Ectodermal cell (in vitro differentiated cells): ENCODE data around the gene TAOK1. TPM values are rescaled to one million over a fixed set of nuclear protein-coding genes. Genes with fewer than 3 reads are reported as not detected.
A peak's percentile ranks its signal among the peaks of the same experiment; 100 is the strongest.
"Not testable (repeated sequence)": the region's sequence is repeated elsewhere in the genome, so short reads cannot be mapped to it uniquely, and the experiment has no call there.

Source experiments
- H3K27ac ChIP-seq: 2 replicates; pipeline ENCODE4 v1.7.0; 2013; ENCODE audit warnings: mild to moderate bottlenecking, low read depth, low read length; ENCODE audit not compliant: insufficient read depth, poor library complexity, severe bottlenecking
- H3K27me3 ChIP-seq: 2 replicates; pipeline ENCODE4 v1.7.0; 2013; ENCODE audit warnings: mild to moderate bottlenecking, low read length; ENCODE audit not compliant: insufficient read depth, control insufficient read depth, poor library complexity, severe bottlenecking
- H3K36me3 ChIP-seq: one replicate; pipeline ENCODE4 v1.7.0; 2013; ENCODE audit warnings: low read length; ENCODE audit not compliant: control insufficient read depth, insufficient read depth
- H3K4me1 ChIP-seq: one replicate; pipeline ENCODE4 v1.7.0; 2013; ENCODE audit warnings: low read length; ENCODE audit not compliant: control insufficient read depth, insufficient read depth
- H3K4me3 ChIP-seq: 2 replicates; pipeline ENCODE4 v1.7.0; 2013; ENCODE audit warnings: low read depth, low read length, control low read depth; ENCODE audit not compliant: insufficient read depth
- H3K9me3 ChIP-seq: 2 replicates; pipeline ENCODE4 v1.7.0; 2013; ENCODE audit warnings: mild to moderate bottlenecking, low read length, moderate library complexity; ENCODE audit not compliant: control insufficient read depth
- WGBS, 2 experiments: methylation state at CpG; one replicate each; pipeline ENCODE4 v1.1.7; 2013; ENCODE audit warnings: missing lambda C conversion rate in 2 of 2; 5-methylcytosine and 5-hydroxymethylcytosine counted together
- polyA plus RNA-seq, 4 experiments: library from polyadenylated mRNA; stranded (reverse); fragments of 50-300 nt; gene quantifications; one replicate each; pipeline ENCODE4 v1.2.3, GENCODE V29; 2013

Gene TAOK1
- 43.7 TPM for polyA plus RNA-seq (2013, experiment 1 of 4)
- 55.5 TPM for polyA plus RNA-seq (2013, experiment 2 of 4)
- 32.4 TPM for polyA plus RNA-seq (2013, experiment 3 of 4)
- 42.9 TPM for polyA plus RNA-seq (2013, experiment 4 of 4)

GRCh38 chr17:29389982-29390850, at the start of gene TAOK1:
TSS of gene TAOK1 (plus strand) at chr17:29390363. CDS start at chr17:29451549, 61,186 bp downstream.
- peaks cover 11% of the 10 kb centered on the region for H3K4me1 ChIP-seq
- H3K36me3 ChIP-seq: no peaks in the 10 kb centered on the region
- no peaks in the 10 kb centered on the region for H3K9me3 ChIP-seq
- H3K4me3 ChIP-seq: peak within 1 kb of the TSS; percentile 89
- WGBS, 2 experiments: 1 to 2% methylated on average over 79 to 84 of the region's 87 CpGs
- peak within 1 kb of the TSS; percentile 93 for H3K27ac ChIP-seq
- H3K27me3 ChIP-seq: no peaks in the 10 kb centered on the region

- WGBS, 2 experiments: 86 to 90% methylated on average over 2 of the region's 2 CpGs
- Histone ChIP-seq H3K36me3 (no peaks in the 10 kb centered on the region), H3K4me1 (no peaks in the 10 kb centered on the region), H3K9me3 (no peaks in the 10 kb centered on the region), H3K27me3 (no peaks in the 10 kb centered on the region), H3K27ac (no peak overlapping the region), H3K4me3 (no peak overlapping the region)
These were observed 48.4 kb upstream of the TAOK1 start for GRCh38 chr17:29341726-29342125.

- 94 to 95% methylated on average over 11 of the region's 11 CpGs for WGBS, 2 experiments
- Histone ChIP-seq H3K4me3 (no peak overlapping the region), H3K27ac (no peak overlapping the region), H3K9me3 (no peaks in the 10 kb centered on the region), H3K27me3 (no peaks in the 10 kb centered on the region), H3K36me3 (no peaks in the 10 kb centered on the region), H3K4me1 (no peaks in the 10 kb centered on the region)
These were observed 47.9 kb upstream of the TAOK1 start for GRCh38 chr17:29342158-29342765.

GRCh38 chr17:29344201-29344856, 45.8 kb upstream of the TAOK1 start:
- 95 to 96% methylated on average over 7 to 11 of the region's 11 CpGs for WGBS, 2 experiments

DNA sequence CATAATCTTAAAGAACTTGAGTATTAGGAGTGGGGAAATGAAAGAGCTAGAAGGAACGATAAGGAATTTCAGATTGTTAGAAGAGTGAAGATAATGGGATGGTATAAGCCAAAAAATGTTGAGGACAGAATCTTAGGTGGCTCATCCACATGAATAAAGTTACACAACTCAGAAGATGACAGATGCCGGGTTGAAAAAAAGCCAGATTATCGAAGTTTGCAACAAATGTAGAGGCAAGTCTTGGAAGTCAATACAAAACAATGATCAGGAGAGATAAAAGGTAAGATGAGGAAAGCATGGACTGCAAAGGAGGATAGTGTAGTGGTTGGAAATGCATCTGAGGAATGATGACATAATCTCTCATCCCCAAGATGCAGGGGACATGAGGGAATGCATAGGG, 45.1 kb upstream of the TAOK1 start:
- Histone ChIP-seq H3K27ac (no peak overlapping the region), H3K36me3 (no peaks in the 10 kb centered on the region), H3K27me3 (no peaks in the 10 kb centered on the region), H3K4me1 (no peaks in the 10 kb centered on the region), H3K4me3 (no peak overlapping the region), H3K9me3 (no peaks in the 10 kb centered on the region)
- WGBS, 2 experiments: 95 to 96% methylated on average over 3 of the region's 3 CpGs

More at GRCh38 chr17:29344201-29344856, 45.8 kb upstream of the TAOK1 start:
- no peaks in the 10 kb centered on the region for H3K9me3 ChIP-seq
- H3K27ac ChIP-seq: no peak overlapping the region
- H3K4me1 ChIP-seq: no peaks in the 10 kb centered on the region
- no peak overlapping the region for H3K4me3 ChIP-seq
- H3K27me3 ChIP-seq: no peaks in the 10 kb centered on the region
- H3K36me3 ChIP-seq: no peaks in the 10 kb centered on the region

GRCh38 chr17:29345470-29345869, 44.7 kb upstream of the TAOK1 start:
- WGBS, 2 experiments: 93% methylated on average over 11 of the region's 11 CpGs
- H3K36me3 ChIP-seq, H3K4me1 ChIP-seq, H3K27ac ChIP-seq, H3K27me3 ChIP-seq, H3K4me3 ChIP-seq, H3K9me3 ChIP-seq: not testable (repeated sequence)

- no peaks in the 10 kb centered on the region for H3K4me1 ChIP-seq
- no peak overlapping the region for H3K4me3 ChIP-seq
- no peaks in the 10 kb centered on the region for H3K9me3 ChIP-seq
- 93 to 95% methylated on average over 6 of the region's 6 CpGs for WGBS, 2 experiments
- no peak overlapping the region for H3K27ac ChIP-seq
- no peaks in the 10 kb centered on the region for H3K36me3 ChIP-seq
- H3K27me3 ChIP-seq: no peaks in the 10 kb centered on the region
These were observed 43.7 kb upstream of the TAOK1 start for GRCh38 chr17:29346462-29346861.

- H3K27me3 ChIP-seq: no peaks in the 10 kb centered on the region
- no peaks in the 10 kb centered on the region for H3K9me3 ChIP-seq
- 82 to 94% methylated on average over 2 to 3 of the region's 3 CpGs for WGBS, 2 experiments
- no peaks in the 10 kb centered on the region for H3K4me1 ChIP-seq
- no peak overlapping the region for H3K4me3 ChIP-seq
- no peaks in the 10 kb centered on the region for H3K36me3 ChIP-seq
- H3K27ac ChIP-seq: no peak overlapping the region
These were observed 42.1 kb upstream of the TAOK1 start for GRCh38 chr17:29347831-29348629.

- no peaks in the 10 kb centered on the region for H3K27me3 ChIP-seq
- WGBS, 2 experiments: 92 to 100% methylated on average over 2 of the region's 2 CpGs
- H3K27ac ChIP-seq: no peak overlapping the region
- no peak overlapping the region for H3K4me3 ChIP-seq
- H3K9me3 ChIP-seq: no peaks in the 10 kb centered on the region
- H3K4me1 ChIP-seq: no peaks in the 10 kb centered on the region
- H3K36me3 ChIP-seq: no peaks in the 10 kb centered on the region
These were observed 40.8 kb upstream of the TAOK1 start for GRCh38 chr17:29349409-29349808.
